Common myeloid progenitor, CD34-positive (primary cell): ENCODE data around the gene TENM4.

ENCODE experiments used
- CTCF ChIA-PET: fragments of 350-600 bp; sonication (Branson Sonifier 250); formaldehyde crosslinking; loops from one replicate; lab custom pipeline; 2021; ENCODE audit warnings: antibody characterized with exemption; lab: Charles Lee
- POLR2A ChIA-PET: fragments of 350-600 bp; sonication (Branson Sonifier 250); formaldehyde crosslinking; loops from one replicate; lab custom pipeline; 2021; ENCODE audit warnings: antibody characterized with exemption; lab: Charles Lee
- DNase-seq, 3 donors: peaks; one replicate each; pipeline versions ENCODE4 v3.0.0 to v3.0.0-alpha.2; 2013
- H3K27ac ChIP-seq, 2 experiments: 1 replicate in 1 of 2; 2 replicates in 1 of 2; pipeline ENCODE4 v1.7.0; 2013; ENCODE audit warnings: inconsistent platforms in 2 of 2, low read length in 2 of 2, mild to moderate bottlenecking in 2 of 2, low read depth in 1 of 2, moderate library complexity in 1 of 2; ENCODE audit not compliant: severe bottlenecking in 2 of 2, insufficient read depth in 1 of 2, poor library complexity in 1 of 2
- H3K27me3 ChIP-seq, 5 experiments: replicated peaks in 2 of 5; 1 replicate in 3 of 5; 2 replicates in 2 of 5; pipeline versions ENCODE4 v1.6.1 to v1.7.0; 2013; ENCODE audit warnings: low read length in 4 of 5, mild to moderate bottlenecking in 2 of 5, moderate library complexity in 2 of 5, inconsistent platforms in 1 of 5; ENCODE audit not compliant: insufficient read depth in 5 of 5, control insufficient read depth in 4 of 5
- H3K36me3 ChIP-seq, 4 experiments: 1 replicate in 2 of 4; 2 replicates in 2 of 4; pipeline versions ENCODE4 v1.6.1 to v1.7.0; 2013; ENCODE audit warnings: low read length in 3 of 4, control low read depth in 1 of 4, mild to moderate bottlenecking in 1 of 4; ENCODE audit not compliant: control insufficient read depth in 4 of 4, insufficient read depth in 4 of 4
- H3K4me1 ChIP-seq, 4 experiments: 1 replicate in 3 of 4; 2 replicates in 1 of 4; pipeline versions ENCODE4 v1.6.1 to v1.7.1; 2013; ENCODE audit warnings: low read length in 3 of 4, mild to moderate bottlenecking in 3 of 4, control low read depth in 1 of 4, inconsistent platforms in 1 of 4, moderate library complexity in 1 of 4; ENCODE audit not compliant: control insufficient read depth in 4 of 4, insufficient read depth in 4 of 4; ENCODE audit errors: control extremely low read depth in 1 of 4
- H3K4me3 ChIP-seq, 7 experiments: 1 replicate in 4 of 7; 2 replicates in 3 of 7; pipeline versions ENCODE4 v1.5.1 to v1.7.0; 2013; ENCODE audit warnings: mild to moderate bottlenecking in 7 of 7, low read length in 6 of 7, moderate library complexity in 6 of 7, inconsistent platforms in 2 of 7, low read depth in 2 of 7, control low read depth in 1 of 7; ENCODE audit not compliant: insufficient read depth in 4 of 7, control insufficient read depth in 1 of 7; ENCODE audit errors: extremely low read depth in 1 of 7
- H3K9me3 ChIP-seq, 5 experiments: 1 replicate in 4 of 5; 2 replicates in 1 of 5; pipeline versions ENCODE4 v1.6.1 to v1.7.1; 2013; ENCODE audit warnings: low read length in 4 of 5, mild to moderate bottlenecking in 2 of 5, inconsistent platforms in 1 of 5, low read depth in 1 of 5, moderate library complexity in 1 of 5; ENCODE audit not compliant: control insufficient read depth in 4 of 5, insufficient read depth in 2 of 5; ENCODE audit errors: control extremely low read depth in 1 of 5
- WGBS: methylation state at CpG from one replicate; pipeline ENCODE4 v1.1.5; 2013; ENCODE audit not compliant: insufficient coverage; 5-methylcytosine and 5-hydroxymethylcytosine counted together

TENM4 gene

DNA sequence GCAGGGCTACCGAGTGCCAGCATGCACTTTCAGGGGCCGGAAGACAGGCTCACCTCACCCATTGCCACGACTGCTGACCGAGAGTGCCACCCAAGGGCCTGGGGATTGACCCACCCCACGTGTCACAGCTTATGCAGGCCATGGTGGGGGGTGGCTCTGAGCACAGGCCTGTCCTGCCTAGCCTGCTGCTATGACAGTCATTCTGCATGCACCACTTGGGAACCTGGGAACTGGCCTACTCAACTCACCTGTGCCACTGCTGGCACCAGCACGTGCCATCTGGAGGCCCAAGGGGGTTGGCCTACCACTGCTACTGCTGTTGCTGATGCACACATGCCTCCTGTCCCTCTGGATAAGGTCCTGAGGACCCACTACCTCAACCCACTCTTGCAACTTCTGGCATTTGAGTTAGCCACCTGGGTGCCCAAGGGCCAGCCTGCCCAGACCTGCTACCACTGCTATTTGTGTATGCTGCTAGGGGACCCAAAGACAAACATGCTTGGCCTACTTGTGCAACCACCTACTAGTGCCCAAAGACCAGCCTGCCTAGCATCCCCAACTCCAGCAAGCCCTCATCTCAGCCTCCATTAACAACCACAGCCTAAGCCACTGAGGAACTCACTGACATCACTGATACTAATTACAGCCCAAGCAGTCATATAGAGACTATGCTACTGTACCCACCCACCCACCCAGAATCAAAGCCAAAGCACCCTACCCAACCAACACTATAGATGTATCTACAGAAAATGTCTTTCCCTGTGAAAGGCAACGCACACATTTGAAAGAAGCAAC is 807.1 kb downstream of the TENM4 start:
- Histone ChIP-seq H3K9me3 (peaks cover 0 to 33% (median 16%) of the 10 kb centered on the region in 5 experiments), H3K27ac (no peak overlapping the region), H3K27me3 (peaks cover 0 to 1% (median 0%) of the 10 kb centered on the region in 5 experiments), H3K4me1 (no peaks in the 10 kb centered on the region), H3K4me3 (no peak overlapping the region), H3K36me3 (no peaks in the 10 kb centered on the region)
- DNase-seq, result no peak
- POLR2A ChIA-PET, result no interaction called here
- CTCF ChIA-PET, result interaction anchor here (2.6 kb wide), 1 partner anchor 12 kb away, joined by 12 read pairs; no protein-coding TSS in a partner anchor
- WGBS, result 93% methylated on average over 7 of the region's 7 CpGs

GRCh38 chr11:78630561-78631303 is 810.1 kb downstream of the TENM4 start:
- ChIA-PET CTCF (interaction anchor here (1.3 kb wide), 1 partner anchor 15 kb away, joined by 5 read pairs; no protein-coding TSS in a partner anchor), POLR2A (no interaction called here)
- no peak overlapping the region for H3K4me3 ChIP-seq
- no peaks in the 10 kb centered on the region for H3K36me3 ChIP-seq
- no peak for DNase-seq
- H3K4me1 ChIP-seq, result no peaks in the 10 kb centered on the region
- peaks cover 0 to 39% (median 16%) of the 10 kb centered on the region in 5 experiments for H3K9me3 ChIP-seq
- no peak overlapping the region for H3K27ac ChIP-seq
- 74% methylated on average over 3 of the region's 4 CpGs for WGBS
- H3K27me3 ChIP-seq, result peaks cover 0 to 1% (median 0%) of the 10 kb centered on the region in 5 experiments

DNA sequence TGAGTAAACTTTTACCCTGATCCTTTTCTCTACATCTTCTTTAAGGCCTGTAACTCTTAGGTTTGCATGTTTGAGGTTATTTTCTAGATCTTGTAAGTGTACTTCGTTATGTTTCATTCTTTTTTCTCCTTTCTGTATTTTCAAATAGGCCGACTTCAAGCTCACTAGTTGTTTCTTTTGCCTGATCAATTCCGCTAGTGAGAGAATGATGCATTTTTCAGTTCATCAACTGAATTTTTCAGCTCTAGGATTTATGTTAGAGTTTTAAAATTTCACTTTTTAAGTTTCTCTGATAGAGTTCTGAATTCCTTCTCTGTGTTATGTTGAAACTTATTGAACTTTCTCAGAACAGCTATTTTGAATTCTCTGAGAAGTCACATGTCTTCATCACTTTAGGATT is 810.7 kb downstream of the TENM4 start:
- WGBS, result no CpG with 5 or more reads among the region's 3 CpGs
- H3K27me3 ChIP-seq, result peaks cover 0 to 1% (median 0%) of the 10 kb centered on the region in 5 experiments
- H3K4me1 ChIP-seq, result no peaks in the 10 kb centered on the region
- ChIA-PET CTCF (no interaction called here), POLR2A (no interaction called here)
- peaks cover 0 to 39% (median 16%) of the 10 kb centered on the region in 5 experiments for H3K9me3 ChIP-seq
- H3K4me3 ChIP-seq, result no peak overlapping the region
- DNase-seq, result no peak
- H3K36me3 ChIP-seq, result no peaks in the 10 kb centered on the region
- H3K27ac ChIP-seq, result no peak overlapping the region

- Histone ChIP-seq H3K4me1 (no peaks in the 10 kb centered on the region), H3K27me3 (no peaks in the 10 kb centered on the region), H3K36me3 (no peaks in the 10 kb centered on the region), H3K27ac (no peak overlapping the region), H3K4me3 (no peak overlapping the region), H3K9me3 (peaks cover 1 to 16% (median 3%) of the 10 kb centered on the region in 5 experiments)
- 87% methylated on average over 5 of the region's 5 CpGs for WGBS
- DNase-seq, result no peak
- CTCF ChIA-PET, result no interaction called here
- POLR2A ChIA-PET, result no interaction called here
These were observed 818.2 kb downstream of the TENM4 start for GRCh38 chr11:78622666-78623065.

- ChIA-PET POLR2A (no interaction called here), CTCF (no interaction called here)
- WGBS, result 100% methylated on average over 2 of the region's 2 CpGs
- peaks cover 1 to 15% (median 3%) of the 10 kb centered on the region in 5 experiments for H3K9me3 ChIP-seq
- no peak for DNase-seq
- H3K27ac ChIP-seq, result no peak overlapping the region
- no peaks in the 10 kb centered on the region for H3K4me1 ChIP-seq
- no peak overlapping the region for H3K4me3 ChIP-seq
- peaks cover 0 to 2% (median 0%) of the 10 kb centered on the region in 5 experiments for H3K27me3 ChIP-seq
- no peaks in the 10 kb centered on the region for H3K36me3 ChIP-seq
These were observed 820.7 kb downstream of the TENM4 start for GRCh38 chr11:78620159-78620558.

GRCh38 chr11:78615724-78616123 is 825.1 kb downstream of the TENM4 start:
- ChIA-PET CTCF (no interaction called here), POLR2A (no interaction called here)
- no peak overlapping the region for H3K27ac ChIP-seq
- H3K9me3 ChIP-seq, result peaks cover 2 to 19% (median 4%) of the 10 kb centered on the region in 5 experiments
- no peaks in the 10 kb centered on the region for H3K36me3 ChIP-seq
- no peak for DNase-seq
- H3K27me3 ChIP-seq, result peaks cover 0 to 2% (median 0%) of the 10 kb centered on the region in 5 experiments
- no CpG with 5 or more reads among the region's 1 CpG for WGBS
- no peak overlapping the region for H3K4me3 ChIP-seq
- no peaks in the 10 kb centered on the region for H3K4me1 ChIP-seq

DNA sequence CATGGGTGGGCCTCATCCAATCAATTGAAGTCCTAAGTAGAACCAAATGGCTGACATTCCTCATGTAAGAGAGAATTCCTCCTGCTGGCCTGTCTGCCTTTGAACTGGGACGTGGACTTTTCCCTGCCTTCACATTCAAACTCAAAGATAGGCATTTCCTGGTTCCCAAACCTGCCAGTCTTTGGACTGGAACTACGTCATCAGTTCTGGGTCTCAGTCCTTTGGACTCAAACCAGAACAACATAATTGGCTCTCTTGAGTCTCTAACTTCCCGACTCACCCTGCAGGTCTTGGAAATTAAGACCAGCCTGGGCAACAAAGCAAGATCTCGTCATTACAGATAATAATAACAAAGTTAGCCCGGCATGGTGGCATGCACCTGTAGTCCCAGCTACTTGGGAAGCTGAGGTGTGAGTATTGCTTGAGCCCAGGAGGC is 827.4 kb downstream of the TENM4 start:
- 96% methylated on average over 5 of the region's 5 CpGs for WGBS
- ChIA-PET CTCF (no interaction called here), POLR2A (no interaction called here)

More for the DNA sequence above, 827.4 kb downstream of the TENM4 start:
- H3K4me1 ChIP-seq, result no peaks in the 10 kb centered on the region
- peaks cover 0 to 2% (median 0%) of the 10 kb centered on the region in 5 experiments for H3K27me3 ChIP-seq
- H3K36me3 ChIP-seq, result no peaks in the 10 kb centered on the region
- DNase-seq, result no peak
- H3K4me3 ChIP-seq, result no peak overlapping the region
- peaks cover 0 to 5% (median 3%) of the 10 kb centered on the region in 5 experiments for H3K9me3 ChIP-seq
- no peak overlapping the region for H3K27ac ChIP-seq
